IPS-18c (cell line): ENCODE results near the gene FBXO36.
"Not testable (repeated sequence)": the region's sequence is repeated elsewhere in the genome, so short reads cannot be mapped to it uniquely, and the experiment has no call there.

Source experiments
- H3K4me3 ChIP-seq: 2 replicates; pipeline ENCODE4 v1.7.0; 2013; ENCODE audit warnings: low read depth, mild to moderate bottlenecking, low read length, moderate library complexity; ENCODE audit not compliant: insufficient read depth
- H3K9me3 ChIP-seq: one replicate; pipeline ENCODE4 v1.6.1; 2013; ENCODE audit warnings: mild to moderate bottlenecking, low read length, moderate library complexity; ENCODE audit not compliant: control insufficient read depth, insufficient read depth

The FBXO36 gene

DNA sequence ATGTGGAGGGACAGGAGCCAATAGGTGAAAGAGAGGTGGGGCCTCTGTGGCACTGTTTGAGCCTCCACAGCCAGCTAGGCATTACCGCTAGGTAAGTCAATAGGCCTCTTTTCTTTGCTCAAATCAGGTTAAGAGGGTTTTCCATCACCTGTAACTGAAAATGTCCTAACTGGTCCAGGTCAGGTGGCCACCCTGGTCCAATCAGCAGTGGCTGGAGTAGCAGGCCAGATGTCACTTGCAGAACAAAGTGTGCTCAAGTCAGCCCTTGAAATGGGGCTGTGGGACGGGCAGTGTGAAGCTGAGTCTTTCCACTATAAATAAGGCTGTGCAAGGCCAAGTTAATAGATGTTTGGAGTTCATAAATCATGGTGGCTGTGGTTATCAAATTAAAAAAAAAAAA, 20.9 kb downstream of the FBXO36 start:
- H3K9me3 ChIP-seq, result no peaks in the 10 kb centered on the region
- H3K4me3 ChIP-seq, result no peak overlapping the region

DNA sequence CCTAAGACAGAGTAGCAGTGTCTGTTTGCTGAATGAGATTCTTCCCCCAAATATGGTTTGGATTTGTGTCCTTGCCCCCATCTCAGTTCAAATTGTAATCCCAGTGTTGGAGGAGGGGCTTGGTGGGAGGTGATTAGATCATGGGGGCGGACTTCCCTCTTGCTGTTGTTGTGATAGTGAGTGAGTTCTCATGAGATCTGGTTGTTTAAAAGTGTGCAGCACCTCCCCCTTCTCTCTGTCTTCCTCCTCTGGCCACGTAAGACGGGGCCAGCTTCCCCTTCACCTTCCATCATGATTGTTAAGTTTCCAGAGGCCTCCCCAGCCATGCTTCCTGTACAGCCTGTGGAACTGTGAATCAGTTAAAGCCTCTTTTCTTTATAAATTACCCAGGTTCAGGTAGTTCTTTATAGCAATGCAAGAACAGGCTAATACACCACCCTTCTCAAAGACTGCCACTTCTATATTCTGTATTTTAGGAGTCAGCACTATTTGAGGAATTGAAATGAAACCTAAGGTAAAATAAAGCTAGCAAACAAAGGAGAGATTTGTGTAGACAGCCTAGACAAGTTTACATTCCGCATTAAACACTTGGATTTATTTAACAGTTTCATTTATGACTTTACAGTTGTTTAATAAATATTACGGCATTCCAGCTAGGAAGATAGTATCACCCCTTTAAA, 21.6 kb downstream of the FBXO36 start:
- H3K4me3 ChIP-seq, result no peak overlapping the region
- no peaks in the 10 kb centered on the region for H3K9me3 ChIP-seq

DNA sequence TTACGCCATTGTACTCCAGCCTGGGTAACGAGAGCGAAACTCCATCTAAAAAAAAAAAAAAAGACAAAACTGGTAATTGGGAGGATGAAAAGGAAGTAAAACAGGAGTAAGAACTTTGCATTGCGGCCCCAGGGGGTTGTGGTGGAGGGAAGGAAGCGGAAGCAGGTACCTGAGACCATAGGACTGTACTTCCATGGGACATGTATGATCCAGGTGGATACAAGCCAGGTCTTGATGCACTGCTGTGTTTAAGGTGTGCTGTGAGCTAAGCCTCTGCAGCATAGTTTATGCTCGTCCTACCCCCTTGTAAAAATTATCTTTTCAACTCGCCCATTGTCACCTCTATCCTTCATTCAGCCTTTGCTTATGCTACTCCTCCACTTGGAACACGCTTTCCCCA, 23.7 kb downstream of the FBXO36 start:
- Histone ChIP-seq H3K9me3 (no peaks in the 10 kb centered on the region), H3K4me3 (no peak overlapping the region)

DNA sequence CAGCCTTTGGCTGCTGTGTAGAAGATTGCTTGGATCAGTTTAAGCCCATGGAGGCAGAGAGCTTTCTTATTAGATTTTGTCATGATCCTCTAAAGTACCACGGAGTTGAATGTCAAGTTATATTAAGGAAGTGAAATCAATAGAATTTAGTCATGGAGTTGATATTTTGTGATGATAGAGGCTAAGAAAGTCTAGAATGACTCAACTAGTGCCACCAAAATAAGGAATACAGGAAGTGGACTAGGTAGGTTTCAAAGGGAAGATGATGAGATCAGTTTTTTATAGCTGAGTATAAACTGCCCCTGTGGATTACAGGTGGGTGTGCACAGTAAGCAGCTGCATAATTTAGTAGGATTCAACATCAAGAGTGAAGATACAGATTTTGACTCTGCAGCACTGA, 25.2 kb downstream of the FBXO36 start:
- H3K4me3 ChIP-seq, result no peak overlapping the region
- no peaks in the 10 kb centered on the region for H3K9me3 ChIP-seq

DNA sequence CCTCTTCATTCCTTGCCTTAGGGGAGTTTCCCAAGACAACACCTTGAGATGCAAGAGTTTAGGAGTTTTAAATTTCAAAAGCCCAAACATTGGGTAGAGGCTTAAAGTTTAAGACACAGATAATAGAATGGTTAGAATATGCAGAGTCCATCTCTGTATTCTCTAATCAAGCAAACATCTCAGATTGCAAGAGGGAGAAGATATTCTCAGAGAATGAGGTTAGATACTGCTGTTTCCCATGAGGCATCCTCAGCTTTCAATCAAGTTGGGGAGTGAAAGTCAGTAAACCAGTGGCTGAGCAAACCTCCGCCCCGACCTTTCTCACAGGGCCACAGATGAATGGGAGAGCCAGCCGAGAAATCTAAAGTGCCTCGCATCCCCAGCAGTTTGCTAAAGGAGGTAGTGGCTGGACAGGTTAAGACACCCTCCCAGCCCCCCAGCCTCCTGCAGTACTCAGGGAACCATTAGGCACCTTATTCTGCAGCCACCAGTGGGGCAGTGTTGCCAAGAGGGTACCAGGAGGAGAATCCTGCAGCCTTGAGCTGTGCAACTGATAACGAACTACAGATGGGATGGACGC, 30.0 kb downstream of the FBXO36 start:
- peak overlapping the region; percentile 6; the same call in 1 of the 2 replicates for H3K4me3 ChIP-seq
- no peaks in the 10 kb centered on the region for H3K9me3 ChIP-seq

DNA sequence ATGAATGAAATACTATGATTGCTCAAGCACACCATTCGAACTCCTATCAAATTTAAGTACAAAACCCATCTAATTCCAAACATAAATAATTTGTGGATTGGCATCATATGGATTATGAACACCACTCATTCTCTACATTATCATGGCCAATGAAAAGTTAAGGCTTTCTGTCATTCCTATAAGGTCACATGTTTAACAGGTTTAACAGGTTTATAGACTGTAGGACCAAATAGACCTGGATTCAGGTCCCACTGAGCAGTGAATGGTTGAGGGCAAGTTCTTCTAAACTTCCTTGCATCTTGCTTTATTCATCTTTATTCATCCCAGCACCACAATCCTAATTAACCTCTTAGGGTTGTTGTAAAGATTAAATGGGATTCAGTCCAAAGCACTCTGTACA, 33.4 kb downstream of the FBXO36 start:
- Histone ChIP-seq H3K4me3 (no peak overlapping the region), H3K9me3 (no peaks in the 10 kb centered on the region)

DNA sequence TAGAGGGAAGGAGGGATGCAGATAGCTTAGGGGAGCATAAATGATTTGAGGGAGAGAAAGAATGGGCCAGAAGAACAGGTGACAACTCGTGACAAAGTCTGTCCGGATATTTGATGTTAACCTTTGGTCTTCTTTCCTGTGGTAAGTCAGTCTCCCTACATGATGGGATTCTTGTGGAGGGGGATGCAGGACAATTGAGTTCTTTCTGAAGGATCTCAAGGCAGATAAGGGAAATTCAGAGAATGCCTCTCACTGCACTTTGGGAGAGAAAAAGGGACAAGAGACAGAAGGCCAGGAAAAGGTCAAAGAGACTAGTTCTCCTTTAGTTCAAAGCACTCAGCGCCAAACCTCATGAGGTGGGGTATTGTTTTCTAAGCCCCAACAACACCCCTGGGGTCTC, 34.2 kb downstream of the FBXO36 start:
- no peaks in the 10 kb centered on the region for H3K9me3 ChIP-seq
- no peak overlapping the region for H3K4me3 ChIP-seq

DNA sequence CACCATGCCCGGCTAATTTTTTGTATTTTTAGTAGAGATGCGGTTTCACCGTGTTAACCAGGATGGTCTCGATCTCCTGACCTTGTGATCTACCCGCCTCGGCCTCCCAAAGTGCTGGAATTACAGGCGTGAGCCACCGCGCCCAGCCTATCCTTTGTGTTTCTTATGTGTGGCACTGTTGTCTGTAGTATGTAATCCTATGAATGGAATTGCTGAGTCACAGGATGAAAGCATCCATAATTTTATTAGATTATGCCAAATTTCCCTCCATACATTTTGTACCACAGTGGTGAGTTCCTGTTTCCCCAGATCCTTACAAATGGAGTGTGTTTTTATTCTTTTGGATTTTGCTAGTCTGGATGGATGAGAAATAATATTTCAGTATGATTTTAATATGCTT, 41.3 kb downstream of the FBXO36 start:
- not testable (repeated sequence) for H3K4me3 ChIP-seq, H3K9me3 ChIP-seq

DNA sequence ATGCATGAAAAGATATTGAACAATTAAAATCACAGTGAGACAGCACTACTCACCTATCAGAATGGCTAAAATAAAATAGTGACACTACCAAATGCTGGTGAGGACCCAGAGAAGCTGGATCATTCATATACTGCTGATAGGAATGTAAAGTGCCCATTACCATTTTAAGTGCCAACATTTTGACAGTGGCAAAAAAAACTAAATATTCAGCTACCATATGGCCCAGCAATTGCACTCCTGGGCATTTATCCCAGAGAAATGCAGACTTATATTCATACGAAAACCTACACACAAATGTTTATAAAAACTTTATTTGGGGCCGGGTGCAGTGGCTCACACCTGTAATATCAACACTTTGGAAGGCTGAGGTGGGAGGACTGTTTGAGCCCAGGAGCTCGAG, 47.6 kb downstream of the FBXO36 start:
- Histone ChIP-seq H3K9me3 (no peaks in the 10 kb centered on the region), H3K4me3 (no peak overlapping the region)

DNA sequence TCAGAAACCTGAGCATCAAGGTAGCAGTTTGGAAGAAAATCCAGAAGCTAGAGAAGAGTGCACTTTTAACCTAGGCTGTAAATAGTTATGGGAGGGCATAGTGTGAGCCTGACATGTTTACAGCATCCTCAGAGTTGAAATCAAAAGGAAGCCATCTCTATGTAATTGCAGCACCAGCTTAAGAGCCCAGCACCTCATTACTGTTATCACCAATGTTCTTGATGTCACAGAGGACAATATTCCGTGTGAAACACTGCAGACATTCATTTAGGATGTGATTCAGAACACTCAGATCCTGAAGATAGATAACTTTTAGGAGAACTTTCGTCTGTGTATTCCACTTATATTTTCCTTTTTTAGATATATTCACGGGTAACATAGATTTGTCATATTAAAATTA, 48.1 kb downstream of the FBXO36 start:
- Histone ChIP-seq H3K4me3 (no peak overlapping the region), H3K9me3 (no peaks in the 10 kb centered on the region)

DNA sequence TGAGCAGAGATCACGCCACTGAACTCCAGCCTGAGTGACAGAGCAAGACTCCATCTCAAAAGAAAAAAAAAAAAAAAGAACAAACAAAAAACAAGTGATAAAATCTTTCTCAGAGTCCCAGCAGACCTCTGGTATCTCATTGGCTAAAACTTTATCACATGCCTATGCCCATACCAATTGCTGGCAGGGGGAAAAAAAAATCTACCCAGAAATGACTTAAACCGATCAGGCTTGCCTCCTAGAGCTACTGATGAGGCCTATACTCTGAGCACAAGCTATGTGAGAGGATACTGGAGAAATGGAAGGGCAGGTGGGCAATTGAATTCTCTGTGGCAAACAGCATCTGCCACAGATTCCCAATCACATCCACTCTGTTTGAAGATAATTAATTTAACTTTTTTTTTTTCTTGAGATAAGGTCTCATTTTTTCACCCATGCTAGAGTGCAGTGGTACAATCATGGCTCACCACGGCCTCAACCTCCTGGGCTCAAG, 49.0 kb downstream of the FBXO36 start:
- H3K9me3 ChIP-seq, result no peaks in the 10 kb centered on the region
- no peak overlapping the region for H3K4me3 ChIP-seq

DNA sequence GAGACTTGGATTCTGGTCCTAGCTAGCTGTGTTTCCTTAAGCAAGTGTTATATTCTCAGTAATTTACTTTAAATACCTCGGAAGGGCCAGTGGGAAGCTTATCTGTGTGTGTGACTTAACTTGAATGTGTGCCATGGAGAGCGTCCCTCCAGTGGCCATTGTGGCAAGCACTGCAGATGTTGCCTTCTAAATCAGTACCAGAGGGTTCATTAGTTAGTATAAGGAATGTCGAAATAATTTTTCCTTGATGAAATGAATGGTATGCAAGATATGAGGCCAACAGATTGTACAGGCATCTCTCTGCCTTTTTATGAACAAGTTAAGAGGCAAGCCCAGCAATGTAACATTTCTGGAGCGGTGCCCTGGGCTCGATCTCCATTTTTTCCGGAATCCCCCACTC, 52.0 kb downstream of the FBXO36 start:
- no peak overlapping the region for H3K4me3 ChIP-seq
- H3K9me3 ChIP-seq, result no peaks in the 10 kb centered on the region

DNA sequence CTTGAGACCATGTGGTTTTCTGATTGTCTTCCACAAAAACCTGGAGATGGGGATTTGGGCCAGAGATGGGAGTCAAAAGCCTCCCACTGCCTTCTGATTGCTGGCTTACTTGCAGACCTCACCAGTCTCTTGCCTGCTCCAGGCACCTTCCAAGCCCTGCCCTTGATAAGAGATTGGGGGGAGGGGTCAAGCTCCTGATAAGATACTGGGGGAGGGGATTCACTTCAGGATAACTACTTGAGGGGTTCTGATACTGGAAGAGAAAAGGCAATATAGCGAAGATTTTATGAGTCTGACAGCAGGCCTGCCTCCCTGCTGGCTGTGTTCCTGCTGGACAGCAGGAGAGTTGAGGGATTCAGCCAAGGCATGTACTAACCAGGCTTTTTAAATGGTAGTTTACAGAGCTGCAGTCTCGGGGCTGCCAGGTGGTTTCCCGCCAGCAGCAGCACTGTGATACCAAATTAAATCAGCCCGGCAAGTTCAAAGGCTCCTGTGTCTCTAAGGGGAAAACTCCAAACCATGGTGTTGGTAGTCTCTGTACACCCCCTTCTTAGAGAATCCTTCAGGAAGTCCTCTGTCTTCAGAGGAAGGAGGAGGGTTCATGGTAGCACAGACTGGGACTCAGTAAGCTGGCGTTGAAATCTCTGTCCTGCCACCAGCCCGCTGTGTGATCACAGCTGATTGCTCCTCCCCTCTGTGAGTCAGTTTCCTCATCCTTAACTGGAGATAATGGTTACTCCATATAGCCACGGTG, 58.3 kb downstream of the FBXO36 start:
- Histone ChIP-seq H3K4me3 (no peak overlapping the region), H3K9me3 (no peaks in the 10 kb centered on the region)

DNA sequence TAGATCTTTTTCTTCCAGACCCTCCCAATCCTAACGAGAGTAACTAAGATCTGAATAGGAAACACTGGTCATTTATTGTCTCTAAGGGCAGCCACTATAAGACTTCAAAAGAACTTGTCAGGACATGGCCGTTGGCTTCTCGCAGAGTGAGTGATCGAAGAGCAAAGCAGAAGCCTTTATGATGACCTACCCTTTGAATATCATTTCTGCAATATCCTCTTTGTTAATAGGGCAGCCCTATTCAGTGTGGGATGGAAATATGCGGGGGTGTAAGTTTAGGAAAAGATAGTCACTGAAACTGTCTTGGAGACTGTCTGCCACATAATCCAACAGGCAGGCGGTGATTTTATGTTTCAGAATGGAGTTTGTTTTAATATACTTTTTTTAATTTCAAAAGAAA, 70.9 kb downstream of the FBXO36 start:
- H3K4me3 ChIP-seq, result no peak overlapping the region
- H3K9me3 ChIP-seq, result no peaks in the 10 kb centered on the region

DNA sequence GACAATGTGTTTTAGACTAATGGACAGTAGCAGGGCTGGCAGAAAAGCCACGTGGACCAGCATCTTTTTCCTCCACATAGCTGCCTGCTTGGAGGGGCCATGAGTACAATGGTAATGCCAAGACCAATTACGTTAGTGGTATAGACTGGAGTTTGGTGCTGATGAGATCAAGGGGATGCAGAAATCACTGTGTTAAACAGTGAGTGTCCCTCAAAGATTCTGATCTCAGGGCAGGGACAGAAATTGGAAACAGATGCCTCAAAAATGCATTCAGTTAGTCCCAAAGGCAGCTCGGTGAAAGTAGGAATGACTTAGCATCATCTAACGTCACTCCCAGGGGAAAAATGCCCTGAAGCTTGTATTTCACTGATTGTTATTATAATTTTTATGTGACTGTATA, 74.0 kb downstream of the FBXO36 start:
- H3K4me3 ChIP-seq, result no peak overlapping the region
- no peaks in the 10 kb centered on the region for H3K9me3 ChIP-seq

DNA sequence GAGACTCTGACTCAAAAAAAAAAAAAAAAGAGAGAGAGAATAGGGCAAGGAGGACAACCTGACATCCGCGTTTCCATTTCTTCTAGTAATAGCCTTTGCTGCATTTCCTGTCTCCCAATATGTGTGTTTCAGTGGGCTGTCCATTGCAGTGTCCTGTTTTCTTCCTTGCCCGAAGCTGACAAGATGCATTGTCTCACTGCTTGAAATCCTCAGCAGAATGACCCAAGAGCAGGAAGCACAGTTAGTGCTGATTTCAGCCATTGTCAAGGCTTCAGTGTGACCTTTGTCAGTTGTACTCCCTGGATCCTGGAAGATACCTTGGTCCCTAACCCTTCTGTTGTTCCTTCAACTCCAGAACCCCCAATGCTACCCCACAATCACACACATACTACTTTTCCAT, 75.3 kb downstream of the FBXO36 start:
- Histone ChIP-seq H3K9me3 (no peaks in the 10 kb centered on the region), H3K4me3 (no peak overlapping the region)

DNA sequence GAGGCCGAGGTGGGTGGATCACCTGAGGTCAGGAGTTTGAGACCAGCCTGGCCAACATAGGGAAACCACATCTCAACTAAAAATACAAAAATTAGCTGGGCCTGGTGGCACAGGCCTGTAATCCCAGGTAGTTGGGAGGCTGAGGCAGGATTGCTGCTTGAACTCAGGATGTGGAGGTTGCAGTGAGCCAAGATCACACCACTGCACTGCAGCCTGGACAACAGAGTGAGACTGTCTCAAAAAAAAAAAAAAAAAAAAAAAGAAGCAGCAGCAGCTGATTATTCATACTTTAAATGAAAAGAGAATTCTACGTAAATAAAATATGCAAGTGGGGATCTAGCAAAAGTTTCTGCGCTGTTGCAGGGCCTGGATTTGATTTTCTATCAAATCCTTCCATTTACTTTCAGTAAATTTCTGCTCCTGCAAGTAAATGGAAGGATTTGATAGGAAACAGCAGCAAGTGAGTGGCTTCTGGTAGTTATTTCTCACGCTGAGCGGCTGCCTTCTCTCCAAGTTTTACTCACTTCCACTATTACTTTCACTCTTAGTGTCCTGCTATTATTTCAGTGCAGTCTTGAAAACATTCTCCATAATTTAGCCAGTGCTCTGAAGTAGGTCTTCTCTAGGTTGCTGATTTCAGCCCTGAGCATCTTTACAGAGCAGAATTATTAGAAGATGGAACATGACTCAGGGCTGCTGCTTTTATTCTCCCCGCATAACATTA, 78.0 kb downstream of the FBXO36 start:
- Histone ChIP-seq H3K4me3 (no peak overlapping the region), H3K9me3 (no peaks in the 10 kb centered on the region)
